ENCODE data around the gene KRT84. TPM values are rescaled to one million over a fixed set of nuclear protein-coding genes. Genes with fewer than 3 reads are reported as not detected.

Gene KRT84
- total RNA-seq, 1 experiment from 2014 or later = not detected

- no peak overlapping the region for H2AFZ ChIP-seq (ENCODE audit: low read depth, low read length, poor library complexity, severe bottlenecking)
- CTCF ChIA-PET = no interaction called here
Observed at GRCh38 chr12:52425466-52425865, 40.0 kb upstream of the KRT84 start.

More at GRCh38 chr12:52425466-52425865, 40.0 kb upstream of the KRT84 start:
- no TSS peak for BruUV-seq (replicated peaks)
- intact Hi-C loops (cut with micrococcal nuclease) = no loop called here
- Histone ChIP-seq H3K4me3 (replicated peaks in 1 of 2; ENCODE audit: low read depth in 1 of 2, low read length in 2 of 2) (no peak overlapping the region), H3K27ac (ENCODE audit: low read depth, low read length) (no peak overlapping the region), H3K4me1 (ENCODE audit: control insufficient read depth in 1 of 2, insufficient read depth in 2 of 2, low read length in 2 of 2) (peaks cover 0 to 23% of the 10 kb centered on the region in 2 experiments; a peak in 2 of 4 replicates), H3K79me2 (ENCODE audit: insufficient read depth, low read length) (no peaks in the 10 kb centered on the region), H3K9me2 (ENCODE audit: insufficient read depth) (no peaks in the 10 kb centered on the region), H3K9ac (ENCODE audit: low read length) (no peak overlapping the region), H3K36me3 (ENCODE audit: control insufficient read depth in 1 of 2, insufficient read depth in 2 of 2, low read length in 2 of 2) (no peaks in the 10 kb centered on the region), H3K4me2 (ENCODE audit: low read length) (no peak overlapping the region), H3K9me3 (ENCODE audit: control insufficient read depth in 1 of 2, insufficient read depth in 1 of 2, low read depth in 1 of 2, low read length in 2 of 2) (no peaks in the 10 kb centered on the region), H3K27me3 (ENCODE audit: insufficient read depth, low read length) (no peaks in the 10 kb centered on the region), H4K20me1 (ENCODE audit: insufficient read depth) (no peaks in the 10 kb centered on the region)
- TF ChIP-seq ATF3 (IDR thresholded peaks at IDR 0.05) = no peak
- no peak for TF ChIP-seq YY1 (IDR thresholded peaks at IDR 0.05; ENCODE audit: extremely low read depth, insufficient replicate concordance, low read depth, low read length)
- TF ChIP-seq ELF1 (IDR thresholded peaks at IDR 0.05; ENCODE audit: borderline replicate concordance, low read depth) = no peak
- no peak for TF ChIP-seq SIN3A (IDR thresholded peaks at IDR 0.05; ENCODE audit: low read depth)
- no peak for TF ChIP-seq REST (IDR thresholded peaks at IDR 0.05; ENCODE audit: low read depth)
- no peak for TF ChIP-seq JUND (IDR thresholded peaks at IDR 0.05)
- TF ChIP-seq EGR1 (IDR thresholded peaks at IDR 0.05; ENCODE audit: low read depth) = no peak
- TF ChIP-seq EZH2 (IDR thresholded peaks at IDR 0.05) = no peak
- TF ChIP-seq ZBTB33 (IDR thresholded peaks at IDR 0.05; ENCODE audit: extremely low read depth, insufficient replicate concordance, low read length) = no peak
- no peak for TF ChIP-seq POLR2AphosphoS5 (IDR thresholded peaks at IDR 0.05; ENCODE audit: low read depth, low read length)
- TF ChIP-seq TCF7L2 (IDR thresholded peaks at IDR 0.05; ENCODE audit: borderline replicate concordance, extremely low read depth, insufficient read depth, insufficient read length) = no peak
- TF ChIP-seq ZFX (IDR thresholded peaks at IDR 0.05) = no peak
- no peak for TF ChIP-seq CEBPB (IDR thresholded peaks at IDR 0.05; ENCODE audit: low read depth)
- TF ChIP-seq ZNF274 (IDR thresholded peaks at IDR 0.05; ENCODE audit: low read depth, low read length) = no peak
- TF ChIP-seq POLR2A (IDR thresholded peaks at IDR 0.05; ENCODE audit: borderline replicate concordance, extremely low read depth, insufficient read depth, insufficient read length) = no peak
- no peak for TF ChIP-seq SRF (IDR thresholded peaks at IDR 0.05; ENCODE audit: low read depth)
- no peak for TF ChIP-seq CTCF (IDR thresholded peaks at IDR 0.05 in 2 of 3, conservative IDR thresholded peaks at IDR 0.05 in 1 of 3; ENCODE audit: borderline replicate concordance in 1 of 3, insufficient read depth in 1 of 3, low read depth in 2 of 3, low read length in 2 of 3)
- ChIA-PET RAD21 (ENCODE audit: low non-redundant PET in 1 of 2, low total read pairs in 2 of 2, uncharacterized antibody in 2 of 2, unreplicated experiment in 2 of 2) (no interaction called here), POLR2A (no interaction called here)
- no peak for ATAC-seq
- DNase-seq (ENCODE audit: low read depth, low spot score) = no peak

Data from HCT116 (cell line).